Skin epidermis (tissue), 12 donors: ENCODE data around the gene EARS2.
"Not testable (repeated sequence)": the region's sequence is repeated elsewhere in the genome, so short reads cannot be mapped to it uniquely, and the experiment has no call there.

Source experiments
- H3K27ac ChIP-seq, 21 experiments: fragments of 200-600 bp; sonication (generic) in 11 of 21; one replicate each; pipeline ENCODE4 v1.5.0; 2020; ENCODE audit warnings: mild to moderate bottlenecking in 3 of 21, inconsistent platforms in 2 of 21, moderate library complexity in 2 of 21
- H3K4me3 ChIP-seq, 7 experiments: fragments of 200-600 bp; sonication (generic) in 2 of 7; one replicate each; pipeline ENCODE4 v1.5.0; 2020; ENCODE audit warnings: inconsistent platforms in 2 of 7, mild to moderate bottlenecking in 2 of 7, moderate library complexity in 1 of 7

Gene EARS2

DNA sequence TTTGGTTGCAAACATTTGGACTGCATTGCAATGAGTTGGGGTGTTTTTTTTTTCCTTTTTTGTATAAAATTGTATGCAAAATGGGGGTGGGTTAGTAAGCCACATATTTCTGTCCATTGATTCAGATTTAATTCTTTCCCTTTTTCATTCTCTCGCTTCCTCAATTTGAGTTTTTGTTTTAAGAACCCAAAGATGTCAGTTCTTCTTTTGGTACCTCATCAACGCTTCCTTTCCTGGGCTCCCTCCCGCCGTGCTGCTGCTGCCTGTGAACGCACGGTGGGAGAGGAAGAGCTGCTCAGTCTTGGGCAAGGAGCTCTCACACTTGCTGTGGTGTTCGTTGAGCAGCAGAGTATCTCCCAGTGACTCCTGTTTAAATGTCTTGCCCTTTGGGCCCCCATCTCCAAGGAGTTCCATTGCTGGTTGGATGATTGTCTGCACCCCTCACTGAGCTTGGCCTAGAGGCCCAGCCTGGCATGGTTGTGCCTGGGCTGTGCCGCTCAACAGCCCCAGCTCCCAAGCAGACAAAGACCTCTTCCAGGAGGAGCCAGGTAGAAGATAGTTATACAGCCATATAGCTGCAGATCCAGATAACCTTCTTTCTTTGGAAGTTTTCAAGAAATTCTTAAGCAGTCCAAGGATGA is 14.0 kb upstream of the EARS2 start:
- H3K27ac ChIP-seq: no peak overlapping the region
- H3K4me3 ChIP-seq: no peak overlapping the region

GRCh38 chr16:23567602-23568001 is 10.5 kb upstream of the EARS2 start:
- no peak overlapping the region for H3K4me3 ChIP-seq
- H3K27ac ChIP-seq: no peak overlapping the region

GRCh38 chr16:23566724-23567123 is 9.6 kb upstream of the EARS2 start:
- Histone ChIP-seq H3K4me3 (no peak overlapping the region), H3K27ac (no peak overlapping the region)

DNA sequence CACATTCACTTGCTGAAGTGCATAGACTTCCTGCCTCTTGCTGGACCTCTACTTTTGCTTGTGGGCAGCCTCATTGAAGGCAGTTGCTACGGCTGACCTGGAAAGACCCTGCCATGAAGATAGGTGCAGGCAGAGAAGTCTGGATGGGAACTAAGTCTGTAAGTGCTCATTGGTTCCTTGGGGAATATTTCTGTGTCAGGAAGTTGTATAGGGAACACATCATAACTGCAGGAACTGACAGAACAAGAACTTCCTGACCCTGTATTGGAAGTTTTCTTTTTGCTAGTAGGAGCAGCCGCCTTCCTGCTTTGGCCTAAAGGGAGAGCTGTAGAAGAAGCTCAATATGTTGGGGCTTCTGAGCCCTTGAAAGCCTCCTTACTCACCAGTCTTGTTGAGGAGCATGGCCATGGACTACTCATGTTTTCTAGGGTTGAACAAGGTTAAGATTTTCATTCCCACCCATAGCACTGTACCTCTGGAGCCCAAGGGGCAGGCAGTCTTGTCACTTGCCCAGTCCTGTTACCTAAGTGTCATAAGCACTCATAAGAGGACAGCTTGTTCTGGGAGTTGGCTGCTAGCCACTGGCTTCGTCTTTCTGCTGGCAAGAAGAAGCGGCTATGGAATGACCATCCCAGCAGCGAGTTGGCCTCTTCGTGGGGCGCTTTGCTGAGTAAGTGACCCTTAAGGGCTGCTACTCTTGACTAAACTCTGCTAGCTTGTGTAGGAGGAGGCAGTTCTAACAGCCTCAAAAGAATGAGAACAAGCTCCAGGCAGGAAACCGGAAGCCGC is 7.6 kb upstream of the EARS2 start:
- Histone ChIP-seq H3K4me3 (no peak overlapping the region), H3K27ac (no peak overlapping the region)

- Histone ChIP-seq H3K27ac (no peak overlapping the region), H3K4me3 (no peak overlapping the region)
These were observed 6.0 kb upstream of the EARS2 start for GRCh38 chr16:23563186-23563585.

- Histone ChIP-seq H3K27ac (no peak overlapping the region), H3K4me3 (no peak overlapping the region)
These were observed 5.4 kb upstream of the EARS2 start for GRCh38 chr16:23562505-23562904.

GRCh38 chr16:23561586-23561985 is 4.4 kb upstream of the EARS2 start:
- H3K4me3 ChIP-seq: no peak overlapping the region
- H3K27ac ChIP-seq: no peak overlapping the region

DNA sequence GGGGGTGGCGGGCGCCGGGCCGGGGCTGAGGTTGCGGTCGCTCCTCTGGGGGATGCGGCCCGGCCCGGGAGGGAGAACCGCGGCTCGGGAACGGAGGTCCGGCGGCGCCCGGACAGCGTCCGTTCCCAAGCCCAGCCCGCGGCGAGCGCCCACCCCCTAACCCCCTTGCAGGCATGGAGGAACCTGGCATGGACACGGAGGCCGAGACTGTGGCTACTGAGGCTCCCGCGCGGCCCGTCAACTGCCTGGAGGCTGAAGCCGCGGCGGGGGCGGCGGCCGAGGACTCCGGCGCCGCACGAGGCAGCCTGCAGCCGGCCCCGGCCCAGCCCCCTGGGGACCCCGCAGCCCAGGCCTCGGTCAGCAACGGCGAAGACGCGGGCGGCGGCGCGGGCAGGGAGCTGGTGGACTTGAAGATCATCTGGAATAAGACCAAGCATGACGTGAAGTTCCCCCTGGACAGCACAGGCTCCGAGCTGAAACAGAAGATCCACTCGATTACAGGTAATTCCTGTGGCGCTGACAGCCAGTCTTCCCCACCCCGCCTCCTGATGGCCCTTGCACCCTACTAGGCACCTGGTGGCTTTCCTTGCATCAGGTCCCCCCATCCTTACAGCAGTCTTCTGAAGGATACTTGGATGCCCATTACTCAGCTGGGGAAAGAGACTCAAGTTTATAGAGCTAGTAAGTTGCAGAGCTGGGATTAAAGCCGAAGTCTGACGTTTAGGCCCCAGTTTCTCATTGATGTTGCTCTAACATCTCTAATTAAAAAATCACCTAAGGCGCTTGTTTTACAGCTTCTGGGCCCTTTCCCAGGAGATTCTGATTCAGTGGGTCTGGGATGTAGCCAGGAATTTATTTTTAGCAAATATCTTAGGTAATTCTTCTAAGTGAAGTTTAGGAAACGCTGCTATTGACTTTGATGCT is 891 bp upstream of the EARS2 start:
- H3K27ac ChIP-seq: peak overlapping the region; percentile 63 to 98 (median 91)

GRCh38 chr16:23554536-23554935 is 2.6 kb downstream of the EARS2 start:
- Histone ChIP-seq H3K4me3 (no peak overlapping the region), H3K27ac (no peak overlapping the region)

More for the DNA sequence above, 891 bp upstream of the EARS2 start:
- peak overlapping the region; percentile 60 to 100 (median 98) for H3K4me3 ChIP-seq

DNA sequence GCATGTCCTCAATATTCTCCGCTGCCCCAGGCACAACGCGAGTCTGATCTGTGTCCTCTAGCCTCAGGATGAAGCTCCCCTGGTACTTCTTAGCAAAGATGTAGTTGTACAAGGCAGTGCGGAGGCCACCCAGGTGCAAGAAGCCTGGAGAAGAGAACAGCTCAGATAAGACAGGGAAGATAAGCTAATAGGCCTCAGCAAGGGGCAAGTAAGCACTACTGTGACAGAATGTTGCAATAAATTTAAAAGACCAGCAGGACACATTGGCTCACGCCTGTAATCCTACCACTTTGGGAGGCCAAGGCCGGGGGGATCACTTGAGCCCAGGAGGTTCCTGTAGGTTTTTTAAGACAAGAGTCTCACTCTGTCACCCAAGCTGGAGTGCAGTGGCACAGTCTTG is 5.0 kb downstream of the EARS2 start:
- no peak overlapping the region for H3K27ac ChIP-seq
- no peak overlapping the region for H3K4me3 ChIP-seq

DNA sequence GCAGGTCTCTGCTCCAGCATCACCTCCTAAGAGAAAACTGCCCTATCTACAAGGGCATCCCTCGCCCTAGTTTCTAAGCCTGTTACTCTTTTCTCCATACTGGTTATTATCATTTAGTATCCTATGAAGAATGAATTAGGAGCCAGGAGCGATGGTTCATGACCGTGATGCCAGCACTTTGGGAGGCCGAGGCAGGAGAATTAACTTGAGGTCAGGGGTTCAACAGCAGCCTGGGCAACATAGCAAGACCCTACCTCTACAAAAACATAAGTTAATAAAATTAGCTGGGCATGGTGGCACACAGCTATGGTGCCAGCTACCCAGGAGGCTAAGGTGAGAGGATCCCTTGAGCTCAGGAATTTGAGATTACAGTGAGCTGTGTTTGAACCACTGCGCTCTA is 7.2 kb downstream of the EARS2 start:
- no peak overlapping the region for H3K4me3 ChIP-seq
- H3K27ac ChIP-seq: no peak overlapping the region

DNA sequence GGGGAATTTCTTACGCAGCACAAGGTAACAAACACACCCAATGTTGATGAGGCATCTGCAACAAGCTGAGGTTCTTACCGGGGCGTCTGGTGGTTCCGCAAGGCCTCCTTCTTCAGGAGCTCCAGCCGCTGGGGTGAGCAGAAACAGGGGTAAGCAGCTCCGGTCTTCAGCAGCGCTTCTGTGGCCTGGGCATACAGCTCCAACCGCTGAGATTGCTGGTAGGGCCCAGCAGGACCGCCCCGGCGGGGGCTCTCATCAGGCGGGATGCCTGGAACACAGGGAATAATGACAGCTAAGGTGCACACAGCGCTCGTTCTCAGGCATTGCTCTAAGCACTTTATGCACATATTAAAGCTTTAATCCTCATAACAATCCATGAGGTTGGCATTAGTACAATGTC is 12.7 kb downstream of the EARS2 start:
- Histone ChIP-seq H3K27ac (no peak overlapping the region), H3K4me3 (no peak overlapping the region)

- not testable (repeated sequence) for H3K27ac ChIP-seq
These were observed 16.4 kb downstream of the EARS2 start for GRCh38 chr16:23540817-23541178.

GRCh38 chr16:23539984-23540816 is 16.9 kb downstream of the EARS2 start:
- Histone ChIP-seq H3K27ac (no peak overlapping the region), H3K4me3 (no peak overlapping the region)

More at GRCh38 chr16:23540817-23541178, 16.4 kb downstream of the EARS2 start:
- H3K4me3 ChIP-seq: not testable (repeated sequence)

DNA sequence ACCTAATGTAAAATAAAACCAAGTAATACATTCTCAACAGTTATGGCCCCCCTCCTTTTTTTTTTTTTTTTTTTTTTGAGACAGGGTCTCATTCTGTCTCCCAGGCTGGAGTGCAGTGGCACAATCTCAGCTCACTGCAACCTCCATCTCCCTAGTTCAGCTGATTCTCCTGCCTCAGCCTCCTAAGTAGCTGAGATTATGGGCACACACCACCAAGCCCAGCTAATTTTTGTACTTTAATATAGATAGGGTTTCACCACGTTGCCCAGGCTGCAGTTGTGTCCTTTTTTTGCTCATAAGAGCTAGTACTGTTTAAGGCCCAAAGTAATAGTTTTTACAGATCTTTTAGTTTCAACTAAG is 18.3 kb downstream of the EARS2 start:
- Histone ChIP-seq H3K27ac (no peak overlapping the region), H3K4me3 (no peak overlapping the region)

GRCh38 chr16:23537390-23537789 is 19.8 kb downstream of the EARS2 start:
- H3K27ac ChIP-seq: no peak overlapping the region
- no peak overlapping the region for H3K4me3 ChIP-seq

- Histone ChIP-seq H3K27ac (no peak overlapping the region), H3K4me3 (no peak overlapping the region)
These were observed 21.2 kb downstream of the EARS2 start for GRCh38 chr16:23535901-23536300.

DNA sequence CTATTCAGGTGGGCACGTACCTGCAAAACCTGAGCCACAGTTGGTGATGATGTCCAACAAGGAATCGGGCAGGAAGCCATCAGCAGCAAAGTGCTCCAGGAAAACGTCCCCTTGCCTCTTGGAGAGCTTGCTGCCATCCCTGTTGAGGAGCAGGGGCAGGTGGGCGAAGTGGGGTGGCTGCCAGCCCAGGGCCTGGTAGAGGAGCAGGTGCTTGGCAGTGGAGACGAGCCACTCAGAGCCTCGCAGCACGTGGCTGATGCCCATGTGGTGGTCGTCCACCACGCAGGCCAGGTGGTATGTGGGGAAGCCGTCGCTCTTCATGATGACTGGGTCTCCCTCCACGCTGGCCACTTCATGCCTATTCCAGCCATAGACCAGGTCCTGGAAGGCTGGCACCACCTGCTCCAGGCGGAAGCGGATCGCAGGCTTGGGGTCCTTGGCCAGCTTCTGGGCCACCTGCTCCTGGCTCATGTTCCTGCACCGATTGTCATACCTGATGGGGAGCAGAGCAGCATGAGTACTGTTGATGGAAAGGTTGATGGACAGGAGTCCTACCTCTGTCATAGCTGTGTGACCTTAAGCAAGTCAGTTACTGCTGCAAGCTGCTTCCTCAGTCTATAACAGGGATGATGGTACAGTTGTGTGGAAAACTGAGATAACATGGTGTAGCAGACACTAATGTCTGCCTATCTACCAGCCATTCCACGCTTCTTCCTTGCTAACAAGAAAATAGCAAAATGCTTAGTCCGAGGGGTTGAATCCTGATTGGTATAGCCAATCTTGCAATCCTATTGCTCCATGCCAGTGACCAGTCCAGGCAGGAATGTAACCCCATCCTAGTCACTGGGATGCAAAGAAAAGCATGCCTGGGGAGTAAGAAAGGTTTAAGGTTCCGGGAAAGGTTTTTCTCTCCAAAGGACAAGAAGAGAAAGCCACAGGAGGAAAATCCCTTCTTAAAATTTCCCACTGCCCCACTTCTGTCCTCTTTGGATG is 22.0 kb downstream of the EARS2 start:
- no peak overlapping the region for H3K27ac ChIP-seq
- H3K4me3 ChIP-seq: no peak overlapping the region

- H3K27ac ChIP-seq: no peak overlapping the region
- no peak overlapping the region for H3K4me3 ChIP-seq
These were observed 24.7 kb downstream of the EARS2 start for GRCh38 chr16:23532448-23532847.
